Nephron (organoid): ENCODE measurements around the gene ITPR1.

ENCODE experiments used
- H3K27ac Mint-ChIP-seq, 3 experiments: 2 replicates each; pipeline ENCODE4 v1.8.0; 2020; ENCODE audit warnings: mixed read lengths in 3 of 3, mild to moderate bottlenecking in 2 of 3, moderate library complexity in 1 of 3
- H3K27me3 Mint-ChIP-seq: 2 replicates; pipeline ENCODE4 v1.8.0; 2021; ENCODE audit warnings: low read depth, mild to moderate bottlenecking, moderate library complexity, mixed read lengths
- H3K36me3 Mint-ChIP-seq: 2 replicates; pipeline ENCODE4 v1.8.0; 2020; ENCODE audit warnings: low read depth, mixed read lengths
- H3K4me1 Mint-ChIP-seq: 2 replicates; pipeline ENCODE4 v1.8.0; 2020; ENCODE audit warnings: mixed read lengths
- H3K4me3 Mint-ChIP-seq, 3 experiments: 2 replicates each; pipeline ENCODE4 v1.8.0; 2020; ENCODE audit warnings: mild to moderate bottlenecking in 3 of 3, mixed read lengths in 3 of 3, moderate library complexity in 2 of 3
- H3K9me3 Mint-ChIP-seq: 2 replicates; pipeline ENCODE4 v1.8.0; 2020; ENCODE audit warnings: mixed read lengths
- TF ChIP-seq, protein P1 (sequence below), 3 experiments: fragments of 200-600 bp; sonication (generic); IDR thresholded peaks; one replicate each; pipeline ENCODE4 v1.5.0; 2021; ENCODE audit warnings: antibody characterized with exemption in 3 of 3; ENCODE audit not compliant: unreplicated experiment in 3 of 3

Gene ITPR1

DNA sequence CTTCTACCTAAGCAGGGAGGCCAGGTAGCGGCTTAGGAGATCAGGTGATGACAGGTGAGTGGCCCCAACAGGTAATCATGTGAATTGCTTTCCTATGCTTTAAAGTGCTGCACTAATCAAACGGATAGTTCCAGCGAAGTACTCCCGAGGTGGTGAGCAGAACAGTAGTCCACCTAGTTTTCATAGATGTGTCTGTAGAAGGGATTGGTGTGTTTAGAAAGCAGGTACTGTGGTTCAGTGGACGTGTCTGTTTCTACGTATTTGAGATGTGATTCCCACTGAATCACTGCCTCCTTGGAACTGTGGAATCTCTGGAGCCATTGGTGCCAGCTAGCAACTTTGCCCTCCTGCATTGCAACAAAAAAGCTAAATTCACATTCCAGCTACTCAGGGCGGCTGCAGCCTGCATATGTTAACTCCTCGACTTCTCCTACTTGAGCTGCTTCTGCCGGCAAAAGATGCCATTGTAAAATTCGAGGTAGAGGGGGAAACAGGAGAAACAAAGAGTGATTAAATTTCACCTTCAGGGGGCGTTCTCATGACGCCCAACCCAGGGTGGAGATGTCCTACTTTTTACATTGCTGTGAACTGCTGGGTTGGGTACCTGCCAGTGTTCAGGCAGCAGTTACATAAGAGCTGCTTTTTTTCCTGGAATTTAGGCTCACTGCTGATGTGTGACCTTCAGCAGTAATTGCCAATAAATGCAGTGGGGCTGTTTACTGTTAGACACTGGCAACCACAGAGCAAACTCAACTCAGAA lies 227.3 kb downstream of the ITPR1 start:
- H3K27me3 Mint-ChIP-seq = no peaks in the 10 kb centered on the region
- H3K9me3 Mint-ChIP-seq = no peaks in the 10 kb centered on the region
- TF ChIP-seq, protein P1, sequence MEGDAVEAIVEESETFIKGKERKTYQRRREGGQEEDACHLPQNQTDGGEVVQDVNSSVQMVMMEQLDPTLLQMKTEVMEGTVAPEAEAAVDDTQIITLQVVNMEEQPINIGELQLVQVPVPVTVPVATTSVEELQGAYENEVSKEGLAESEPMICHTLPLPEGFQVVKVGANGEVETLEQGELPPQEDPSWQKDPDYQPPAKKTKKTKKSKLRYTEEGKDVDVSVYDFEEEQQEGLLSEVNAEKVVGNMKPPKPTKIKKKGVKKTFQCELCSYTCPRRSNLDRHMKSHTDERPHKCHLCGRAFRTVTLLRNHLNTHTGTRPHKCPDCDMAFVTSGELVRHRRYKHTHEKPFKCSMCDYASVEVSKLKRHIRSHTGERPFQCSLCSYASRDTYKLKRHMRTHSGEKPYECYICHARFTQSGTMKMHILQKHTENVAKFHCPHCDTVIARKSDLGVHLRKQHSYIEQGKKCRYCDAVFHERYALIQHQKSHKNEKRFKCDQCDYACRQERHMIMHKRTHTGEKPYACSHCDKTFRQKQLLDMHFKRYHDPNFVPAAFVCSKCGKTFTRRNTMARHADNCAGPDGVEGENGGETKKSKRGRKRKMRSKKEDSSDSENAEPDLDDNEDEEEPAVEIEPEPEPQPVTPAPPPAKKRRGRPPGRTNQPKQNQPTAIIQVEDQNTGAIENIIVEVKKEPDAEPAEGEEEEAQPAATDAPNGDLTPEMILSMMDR (IDR thresholded peaks at IDR 0.05; ENCODE audit: unreplicated experiment in 3 of 3) = peak in 1 of 3 experiments; percentile 19
- peaks cover 58% of the 10 kb centered on the region for H3K4me1 Mint-ChIP-seq
- H3K4me3 Mint-ChIP-seq = peak overlapping the region in 1 of 3 experiments; percentile 10
- H3K36me3 Mint-ChIP-seq = peaks cover 38% of the 10 kb centered on the region
- peak overlapping the region; percentile 43 to 69 (median 69) for H3K27ac Mint-ChIP-seq

DNA sequence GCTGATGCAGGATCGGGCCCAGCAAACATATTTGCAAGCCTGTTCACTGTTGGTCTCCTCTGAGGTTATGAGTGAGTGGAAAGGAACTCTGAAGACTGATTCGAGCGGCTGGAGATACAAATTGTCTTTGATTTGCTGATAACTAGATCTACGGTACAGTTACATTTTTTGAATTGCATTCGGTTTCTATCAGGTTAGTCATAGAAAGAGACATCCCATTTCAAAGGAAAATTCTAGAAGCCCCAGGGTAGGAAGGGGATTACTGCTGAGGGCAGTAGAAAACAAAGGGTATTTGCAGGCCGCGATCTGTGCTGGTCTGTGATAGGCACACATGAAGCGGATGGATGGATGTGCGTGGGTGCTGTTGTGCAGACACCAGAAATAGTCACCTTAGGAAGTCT lies 228.4 kb downstream of the ITPR1 start:
- no peaks in the 10 kb centered on the region for H3K27me3 Mint-ChIP-seq

DNA sequence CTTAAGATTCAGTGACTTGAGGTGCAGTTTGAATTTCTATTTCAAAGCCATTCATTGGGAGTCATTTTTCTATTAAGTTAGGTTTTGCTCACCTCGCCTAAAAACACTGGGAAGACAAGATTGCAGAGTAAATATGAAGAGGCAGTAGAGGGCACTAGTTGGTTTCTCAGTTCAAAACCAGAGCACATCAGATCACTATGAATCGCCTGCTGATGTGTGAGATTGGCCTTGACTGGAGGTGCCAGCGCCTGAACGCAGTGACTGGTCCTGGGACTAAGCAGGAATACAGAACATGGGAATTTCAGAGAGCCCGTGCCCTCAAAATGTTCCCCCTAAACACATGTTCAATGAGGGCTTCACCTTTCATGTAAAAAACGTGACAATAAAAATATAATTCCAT lies 229.0 kb downstream of the ITPR1 start:
- Mint-ChIP-seq H3K9me3 (no peaks in the 10 kb centered on the region), H3K4me3 (no peak overlapping the region), H3K36me3 (peaks cover 45% of the 10 kb centered on the region), H3K27me3 (no peaks in the 10 kb centered on the region), H3K4me1 (peaks cover 50% of the 10 kb centered on the region), H3K27ac (peak overlapping the region; percentile 2 to 4 (median 3))
- TF ChIP-seq, protein P1 (IDR thresholded peaks at IDR 0.05; ENCODE audit: unreplicated experiment in 3 of 3) = peak; percentile 31 to 43 (median 34)

More for the DNA sequence above, 228.4 kb downstream of the ITPR1 start:
- Mint-ChIP-seq H3K9me3 (no peaks in the 10 kb centered on the region), H3K27ac (peak overlapping the region in 1 of 3 experiments; percentile 6), H3K4me1 (peaks cover 56% of the 10 kb centered on the region), H3K4me3 (no peak overlapping the region), H3K36me3 (peaks cover 44% of the 10 kb centered on the region)
- TF ChIP-seq, protein P1 (IDR thresholded peaks at IDR 0.05; ENCODE audit: unreplicated experiment in 3 of 3) = no peak

DNA sequence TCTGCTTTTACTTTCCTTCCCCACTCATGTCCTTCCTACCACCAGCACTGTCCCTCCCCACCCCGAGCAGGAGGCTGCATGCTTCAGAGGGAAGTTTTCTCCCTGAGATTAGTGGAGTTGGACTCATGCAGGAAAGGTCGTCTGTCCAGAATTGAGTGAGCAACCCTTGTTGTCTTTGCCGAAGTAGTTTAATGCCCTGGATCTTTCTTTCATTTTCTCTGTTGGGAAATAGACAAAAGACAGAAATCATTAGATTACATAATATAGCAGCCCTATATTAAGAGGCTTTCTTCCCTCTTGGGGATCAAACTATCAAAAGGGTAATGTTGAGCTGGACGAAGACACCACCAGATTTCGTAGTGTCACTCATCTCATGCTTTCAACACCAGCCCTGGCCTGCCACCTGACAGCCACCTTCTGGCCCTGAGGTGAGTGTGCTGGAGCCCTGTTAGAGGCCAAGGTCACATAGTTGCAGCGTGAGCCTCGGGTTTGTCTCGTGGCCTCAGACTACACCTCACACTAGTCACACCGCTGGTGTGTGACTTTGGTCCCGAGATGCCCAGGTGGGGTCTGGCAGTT lies 231.0 kb downstream of the ITPR1 start:
- Mint-ChIP-seq H3K27ac (peak overlapping the region in 1 of 3 experiments; percentile 62), H3K9me3 (no peaks in the 10 kb centered on the region), H3K4me1 (peaks cover 33% of the 10 kb centered on the region), H3K4me3 (no peak overlapping the region), H3K36me3 (peaks cover 38% of the 10 kb centered on the region), H3K27me3 (no peaks in the 10 kb centered on the region)
- TF ChIP-seq, protein P1 (IDR thresholded peaks at IDR 0.05; ENCODE audit: unreplicated experiment in 3 of 3) = no peak

DNA sequence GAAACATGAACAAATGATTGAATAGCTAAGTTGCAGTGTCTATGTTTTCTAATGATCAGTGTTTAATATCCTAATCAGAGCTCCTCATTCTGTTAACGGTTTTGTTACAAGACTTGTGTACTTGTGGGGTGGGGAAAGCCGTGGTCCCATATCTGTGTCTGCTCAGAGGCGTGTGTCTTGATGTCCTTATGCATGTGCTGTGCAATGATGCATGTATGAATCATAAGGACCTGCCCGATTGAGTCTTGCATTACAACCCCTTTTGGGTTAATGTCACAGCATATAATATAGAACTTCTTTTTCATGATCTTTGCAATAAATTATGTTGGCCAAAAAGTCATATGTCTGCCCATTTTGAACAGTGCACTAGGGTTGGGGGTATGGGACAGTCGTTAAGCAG lies 233.4 kb downstream of the ITPR1 start:
- Mint-ChIP-seq H3K4me1 (peaks cover 31% of the 10 kb centered on the region), H3K9me3 (no peaks in the 10 kb centered on the region), H3K27ac (peak overlapping the region in 1 of 3 experiments; percentile 14), H3K27me3 (no peaks in the 10 kb centered on the region), H3K4me3 (no peak overlapping the region), H3K36me3 (peaks cover 32% of the 10 kb centered on the region)
- TF ChIP-seq, protein P1 (IDR thresholded peaks at IDR 0.05; ENCODE audit: unreplicated experiment in 3 of 3) = no peak
